ENCODE results near the gene EFHC1.

Gene EFHC1

DNA sequence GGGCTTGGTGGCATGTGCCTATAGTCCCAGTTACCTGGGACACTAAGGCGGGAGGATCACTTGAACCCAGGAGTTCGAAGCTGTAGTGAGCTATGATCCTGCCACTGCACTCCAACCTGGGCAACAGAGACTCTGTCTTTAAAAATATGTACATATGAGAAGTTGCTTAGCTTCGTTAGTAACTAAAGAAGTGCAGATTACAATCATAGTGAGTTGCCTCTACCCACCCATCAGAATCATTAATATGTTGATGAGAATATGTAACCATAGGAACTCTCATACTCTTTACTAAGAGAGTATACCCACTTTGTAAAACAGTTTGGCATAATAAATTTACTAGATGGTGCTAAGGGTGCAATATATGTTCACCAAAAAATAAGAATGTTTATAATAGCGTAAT lies 54.0 kb downstream of the EFHC1 start:
- no peaks in the 10 kb centered on the region for H4K20me1 ChIP-seq (ENCODE audit: insufficient read depth, low read length)
- H3K4me3 ChIP-seq (ENCODE audit: low read length): no peak overlapping the region
- H3K9ac ChIP-seq (ENCODE audit: low read length): no peak overlapping the region
- no peak overlapping the region for H2AFZ ChIP-seq (ENCODE audit: low read length)
- H3K79me2 ChIP-seq (ENCODE audit: low read length): no peaks in the 10 kb centered on the region
- no peaks in the 10 kb centered on the region for H3K36me3 ChIP-seq (replicated peaks; ENCODE audit: insufficient read depth, low read length)
- no peak overlapping the region for H3K4me2 ChIP-seq (ENCODE audit: low read depth, low read length)
- no peaks in the 10 kb centered on the region for H3K9me2 ChIP-seq (replicated peaks; ENCODE audit: insufficient read depth, low read length)
- no peaks in the 10 kb centered on the region for H3K27me3 ChIP-seq (replicated peaks; ENCODE audit: insufficient read depth, low read length)
- no peak overlapping the region for H3K27ac ChIP-seq (ENCODE audit: low read length)
- H3F3A ChIP-seq (ENCODE audit: insufficient read depth, low read length): no peaks in the 10 kb centered on the region
- TF ChIP-seq EZH2 (optimal IDR thresholded peaks at IDR 0.05; ENCODE audit: low read depth, low read length) (no peak), EZH2phosphoT487 (IDR thresholded peaks at IDR 0.05; ENCODE audit: low read length) (no peak)
- TF ChIP-seq, protein P1, sequence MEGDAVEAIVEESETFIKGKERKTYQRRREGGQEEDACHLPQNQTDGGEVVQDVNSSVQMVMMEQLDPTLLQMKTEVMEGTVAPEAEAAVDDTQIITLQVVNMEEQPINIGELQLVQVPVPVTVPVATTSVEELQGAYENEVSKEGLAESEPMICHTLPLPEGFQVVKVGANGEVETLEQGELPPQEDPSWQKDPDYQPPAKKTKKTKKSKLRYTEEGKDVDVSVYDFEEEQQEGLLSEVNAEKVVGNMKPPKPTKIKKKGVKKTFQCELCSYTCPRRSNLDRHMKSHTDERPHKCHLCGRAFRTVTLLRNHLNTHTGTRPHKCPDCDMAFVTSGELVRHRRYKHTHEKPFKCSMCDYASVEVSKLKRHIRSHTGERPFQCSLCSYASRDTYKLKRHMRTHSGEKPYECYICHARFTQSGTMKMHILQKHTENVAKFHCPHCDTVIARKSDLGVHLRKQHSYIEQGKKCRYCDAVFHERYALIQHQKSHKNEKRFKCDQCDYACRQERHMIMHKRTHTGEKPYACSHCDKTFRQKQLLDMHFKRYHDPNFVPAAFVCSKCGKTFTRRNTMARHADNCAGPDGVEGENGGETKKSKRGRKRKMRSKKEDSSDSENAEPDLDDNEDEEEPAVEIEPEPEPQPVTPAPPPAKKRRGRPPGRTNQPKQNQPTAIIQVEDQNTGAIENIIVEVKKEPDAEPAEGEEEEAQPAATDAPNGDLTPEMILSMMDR (IDR thresholded peaks at IDR 0.05; ENCODE audit: low read length): no peak
- DNase-seq: no peak
- 0 out of 2 replicates have a peak, but pooled peaks cover 4% of the 10 kb centered on the region for H3K4me1 ChIP-seq (ENCODE audit: low read length)
- no peaks in the 10 kb centered on the region for H3K9me3 ChIP-seq (replicated peaks; ENCODE audit: insufficient read depth, low read length)

DNA sequence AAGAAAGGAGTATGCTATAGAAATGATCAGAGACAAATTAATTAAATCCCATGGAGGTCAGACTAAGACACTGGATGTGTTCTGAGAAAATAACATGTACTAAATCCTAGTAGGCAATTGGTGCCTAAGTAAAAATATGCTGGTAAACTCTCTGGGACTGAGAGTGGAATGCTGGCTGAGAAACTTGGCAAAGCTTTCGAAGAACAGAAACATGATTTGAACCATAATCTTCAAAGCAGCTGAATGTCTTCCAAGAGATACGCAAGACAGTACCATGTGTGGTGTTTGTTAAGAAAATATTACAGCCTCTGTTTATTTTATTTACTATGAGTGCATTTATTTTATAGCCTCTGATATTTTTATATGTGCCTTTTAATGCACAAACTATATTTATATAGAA lies 55.2 kb downstream of the EFHC1 start:
- H3K36me3 ChIP-seq (replicated peaks; ENCODE audit: insufficient read depth, low read length): no peaks in the 10 kb centered on the region

DNA sequence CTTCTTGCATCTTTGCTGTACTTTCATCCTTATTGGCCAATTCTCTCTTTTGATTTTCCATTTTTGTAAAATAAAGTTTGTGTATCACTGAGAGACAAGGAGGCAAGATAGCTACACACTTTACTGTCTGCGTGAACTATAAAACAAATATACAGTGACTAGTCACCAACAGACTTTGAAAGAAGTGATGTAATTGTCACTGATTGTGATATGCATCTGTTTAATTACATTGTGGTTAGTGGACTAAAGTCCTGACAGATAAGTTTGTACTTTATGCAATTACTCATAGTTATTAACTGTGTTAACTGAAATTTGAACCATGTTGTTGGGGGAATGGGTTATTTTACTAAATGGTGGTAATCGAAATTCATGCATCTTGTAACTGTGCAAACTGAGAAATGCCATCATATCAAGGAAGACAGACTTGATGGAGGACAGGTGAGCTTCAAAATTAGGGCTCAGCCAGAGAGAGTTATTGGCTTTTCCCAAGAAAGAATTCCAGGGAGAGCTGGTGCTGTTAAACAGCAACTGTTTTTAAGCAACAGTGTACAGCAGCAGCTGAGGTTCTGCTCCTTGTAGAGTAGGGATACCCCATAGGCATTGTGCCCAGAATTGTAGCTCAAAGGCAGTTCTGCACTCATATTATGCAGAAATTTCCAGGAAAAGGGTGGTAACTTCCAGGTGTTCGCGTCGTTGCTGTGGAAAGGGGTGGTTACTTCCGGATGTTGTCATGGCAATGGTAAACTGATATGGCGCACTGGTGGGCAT lies 62.9 kb downstream of the EFHC1 start:
- Histone ChIP-seq H3K9ac (ENCODE audit: low read length) (no peak overlapping the region), H3K9me2 (replicated peaks; ENCODE audit: insufficient read depth, low read length) (no peaks in the 10 kb centered on the region), H3K27ac (ENCODE audit: low read length) (no peak overlapping the region), H3K36me3 (replicated peaks; ENCODE audit: insufficient read depth, low read length) (no peaks in the 10 kb centered on the region), H3F3A (ENCODE audit: insufficient read depth, low read length) (no peaks in the 10 kb centered on the region), H3K79me2 (ENCODE audit: low read length) (no peaks in the 10 kb centered on the region), H3K9me3 (replicated peaks; ENCODE audit: insufficient read depth, low read length) (no peaks in the 10 kb centered on the region), H3K4me3 (ENCODE audit: low read length) (no peak overlapping the region), H2AFZ (ENCODE audit: low read length) (no peak overlapping the region), H4K20me1 (ENCODE audit: insufficient read depth, low read length) (no peaks in the 10 kb centered on the region), H3K4me2 (ENCODE audit: low read depth, low read length) (no peak overlapping the region), H3K27me3 (replicated peaks; ENCODE audit: insufficient read depth, low read length) (no peaks in the 10 kb centered on the region), H3K4me1 (ENCODE audit: low read length) (no peaks in the 10 kb centered on the region)
- DNase-seq: no peak
- no peak for TF ChIP-seq EZH2phosphoT487 (IDR thresholded peaks at IDR 0.05; ENCODE audit: low read length)
- TF ChIP-seq, protein P1 (IDR thresholded peaks at IDR 0.05; ENCODE audit: low read length): no peak
- no peak for TF ChIP-seq EZH2 (optimal IDR thresholded peaks at IDR 0.05; ENCODE audit: low read depth, low read length)

More for the DNA sequence above, 55.2 kb downstream of the EFHC1 start:
- Histone ChIP-seq H3K79me2 (ENCODE audit: low read length) (no peaks in the 10 kb centered on the region), H2AFZ (ENCODE audit: low read length) (no peak overlapping the region), H3K4me1 (ENCODE audit: low read length) (0 out of 2 replicates have a peak, but pooled peaks cover 4% of the 10 kb centered on the region), H4K20me1 (ENCODE audit: insufficient read depth, low read length) (no peaks in the 10 kb centered on the region), H3K9me2 (replicated peaks; ENCODE audit: insufficient read depth, low read length) (no peaks in the 10 kb centered on the region), H3F3A (ENCODE audit: insufficient read depth, low read length) (no peaks in the 10 kb centered on the region), H3K27me3 (replicated peaks; ENCODE audit: insufficient read depth, low read length) (no peaks in the 10 kb centered on the region), H3K4me3 (ENCODE audit: low read length) (no peak overlapping the region), H3K9me3 (replicated peaks; ENCODE audit: insufficient read depth, low read length) (no peaks in the 10 kb centered on the region), H3K4me2 (ENCODE audit: low read depth, low read length) (no peak overlapping the region), H3K9ac (ENCODE audit: low read length) (no peak overlapping the region), H3K27ac (ENCODE audit: low read length) (no peak overlapping the region)
- DNase-seq: no peak
- no peak for TF ChIP-seq EZH2 (optimal IDR thresholded peaks at IDR 0.05; ENCODE audit: low read depth, low read length)
- TF ChIP-seq, protein P1 (IDR thresholded peaks at IDR 0.05; ENCODE audit: low read length): no peak
- TF ChIP-seq EZH2phosphoT487 (IDR thresholded peaks at IDR 0.05; ENCODE audit: low read length): no peak
